ENCODE data around the gene FARP2. TPM values are rescaled to one million over a fixed set of nuclear protein-coding genes. Genes with fewer than 3 reads are reported as not detected.

FARP2 gene
- total RNA-seq, 1 experiment from 2014 or later, result 49.3 TPM

- BruUV-seq (replicated peaks), result no TSS peak
- intact Hi-C loops (cut with micrococcal nuclease), result no loop called here
- TF ChIP-seq SP1 (IDR thresholded peaks at IDR 0.05; ENCODE audit: low read depth) (no peak), ZFX (IDR thresholded peaks at IDR 0.05) (no peak), ATF3 (IDR thresholded peaks at IDR 0.05) (no peak), EZH2phosphoT487 (IDR thresholded peaks at IDR 0.05; ENCODE audit: borderline replicate concordance) (no peak), ELF1 (IDR thresholded peaks at IDR 0.05; ENCODE audit: borderline replicate concordance, low read depth) (no peak), CEBPB (IDR thresholded peaks at IDR 0.05; ENCODE audit: low read depth) (no peak), JUND (IDR thresholded peaks at IDR 0.05) (no peak), SRF (IDR thresholded peaks at IDR 0.05; ENCODE audit: low read depth) (no peak), RAD21 (IDR thresholded peaks at IDR 0.05; ENCODE audit: low read depth) (no peak), CBX3 (IDR thresholded peaks at IDR 0.05; ENCODE audit: low read depth) (no peak), CTCF (IDR thresholded peaks at IDR 0.05 in 2 of 3, conservative IDR thresholded peaks at IDR 0.05 in 1 of 3; ENCODE audit: borderline replicate concordance in 1 of 3, insufficient read depth in 1 of 3, low read depth in 2 of 3, low read length in 2 of 3) (no peak)
- H3K79me2 ChIP-seq (ENCODE audit: insufficient read depth, low read length), result peaks cover 91% of the 10 kb centered on the region
- no peak overlapping the region for H3K27ac ChIP-seq (ENCODE audit: low read depth, low read length)
- H3K9me3 ChIP-seq (ENCODE audit: control insufficient read depth in 1 of 2, insufficient read depth in 1 of 2, low read depth in 1 of 2, low read length in 2 of 2), result no peaks in the 10 kb centered on the region
- H3K9me2 ChIP-seq (ENCODE audit: insufficient read depth), result no peaks in the 10 kb centered on the region
- no peak for DNase-seq (ENCODE audit: low read depth, low spot score)
- H3K4me3 ChIP-seq (replicated peaks in 1 of 2; ENCODE audit: low read depth in 1 of 2, low read length in 2 of 2), result no peak overlapping the region
- POLR2A ChIA-PET, result no interaction called here
- no peak overlapping the region for H3K4me2 ChIP-seq (ENCODE audit: low read length)
- H3K9ac ChIP-seq (ENCODE audit: low read length), result no peak overlapping the region
- CTCF ChIA-PET, result no interaction called here
- ATAC-seq, result no peak
- H3K36me3 ChIP-seq (ENCODE audit: control insufficient read depth in 1 of 2, insufficient read depth in 2 of 2, low read length in 2 of 2), result no peaks in the 10 kb centered on the region
- peaks cover 6 to 16% of the 10 kb centered on the region in 2 experiments; a peak in 3 of 4 replicates for H3K4me1 ChIP-seq (ENCODE audit: control insufficient read depth in 1 of 2, insufficient read depth in 2 of 2, low read length in 2 of 2)
- no peak overlapping the region for H2AFZ ChIP-seq (ENCODE audit: low read depth, low read length, poor library complexity, severe bottlenecking)
- peaks cover 24% of the 10 kb centered on the region; the same call in 1 of the 2 replicates for H4K20me1 ChIP-seq (ENCODE audit: insufficient read depth)
- no peaks in the 10 kb centered on the region for H3K27me3 ChIP-seq (ENCODE audit: insufficient read depth, low read length)
- RAD21 ChIA-PET (ENCODE audit: low non-redundant PET in 1 of 2, low total read pairs in 2 of 2, uncharacterized antibody in 2 of 2, unreplicated experiment in 2 of 2), result no interaction called here
Measured at GRCh38 chr2:241310917-241311566, 45.0 kb upstream of the FARP2 start.

All from HCT116 (cell line).